Osteocyte (in vitro differentiated cells): ENCODE measurements around the gene KLK14. TPM values are rescaled to one million over a fixed set of nuclear protein-coding genes. Genes with fewer than 3 reads are reported as not detected.

Experiments used
- DNase-seq: peaks from one replicate; pipeline ENCODE4 v3.0.0; 2021; ENCODE audit warnings: mixed read lengths; ENCODE audit not compliant: unreplicated experiment; ENCODE audit errors: extremely low spot score
- H3K27ac Mint-ChIP-seq: one replicate; pipeline ENCODE4 v1.8.0; 2021; ENCODE audit warnings: mild to moderate bottlenecking, mixed read lengths; ENCODE audit not compliant: unreplicated experiment
- H3K27me3 Mint-ChIP-seq: one replicate; pipeline ENCODE4 v1.8.0; 2021; ENCODE audit warnings: mixed read lengths; ENCODE audit not compliant: unreplicated experiment
- H3K36me3 Mint-ChIP-seq: one replicate; pipeline ENCODE4 v1.8.0; 2021; ENCODE audit warnings: mixed read lengths; ENCODE audit not compliant: unreplicated experiment
- H3K4me1 Mint-ChIP-seq: one replicate; pipeline ENCODE4 v1.8.0; 2021; ENCODE audit warnings: mixed read lengths; ENCODE audit not compliant: unreplicated experiment
- H3K4me3 Mint-ChIP-seq: one replicate; pipeline ENCODE4 v1.8.0; 2021; ENCODE audit warnings: mild to moderate bottlenecking, moderate library complexity, mixed read lengths; ENCODE audit not compliant: unreplicated experiment
- H3K9me3 Mint-ChIP-seq: one replicate; pipeline ENCODE4 v1.8.0; 2021; ENCODE audit warnings: mixed read lengths; ENCODE audit not compliant: unreplicated experiment
- CTCF ChIP-seq: fragments of 200-600 bp; sonication (generic); IDR thresholded peaks from 2 replicates; pipeline ENCODE4 v1.5.0; 2021; ENCODE audit warnings: antibody characterized with exemption, mild to moderate bottlenecking, moderate library complexity
- total RNA-seq: library from RNA; stranded (reverse); gene quantifications from 2 replicates; pipeline ENCODE4 v1.2.1, GENCODE V29; 2021

Gene KLK14
- total RNA-seq, 1 donor from 2014 or later, result not detected

GRCh38 chr19:51127032-51127431 is 44.3 kb upstream of the KLK14 start:
- Mint-ChIP-seq H3K27ac (no peak overlapping the region), H3K27me3 (no peaks in the 10 kb centered on the region), H3K36me3 (no peaks in the 10 kb centered on the region), H3K9me3 (no peaks in the 10 kb centered on the region), H3K4me1 (peaks cover 7% of the 10 kb centered on the region), H3K4me3 (no peak overlapping the region)
- TF ChIP-seq CTCF, result no peak
- no peak for DNase-seq

GRCh38 chr19:51125421-51126075 is 42.9 kb upstream of the KLK14 start:
- no peak overlapping the region for H3K27ac Mint-ChIP-seq
- no peaks in the 10 kb centered on the region for H3K36me3 Mint-ChIP-seq
- no peak overlapping the region for H3K4me3 Mint-ChIP-seq
- DNase-seq, result no peak
- H3K9me3 Mint-ChIP-seq, result no peaks in the 10 kb centered on the region
- TF ChIP-seq CTCF, result no peak
- H3K4me1 Mint-ChIP-seq, result peaks cover 7% of the 10 kb centered on the region
- H3K27me3 Mint-ChIP-seq, result no peaks in the 10 kb centered on the region

GRCh38 chr19:51124729-51125128 is 42.0 kb upstream of the KLK14 start, which contains the start of gene SIGLEC9:
Gene SIGLEC9 (plus strand): TSS chr19:51124906. CDS start chr19:51124975, 69 bp downstream.
- no peak for DNase-seq
- no peak within 1 kb of the TSS for H3K27ac Mint-ChIP-seq
- H3K36me3 Mint-ChIP-seq, result no peaks in the 10 kb centered on the region
- no peaks in the 10 kb centered on the region for H3K9me3 Mint-ChIP-seq
- H3K4me3 Mint-ChIP-seq, result no peak within 1 kb of the TSS
- no peaks in the 10 kb centered on the region for H3K27me3 Mint-ChIP-seq
- peaks cover 7% of the 10 kb centered on the region for H3K4me1 Mint-ChIP-seq
- TF ChIP-seq CTCF, result no peak

- Mint-ChIP-seq H3K4me1 (peaks cover 7% of the 10 kb centered on the region), H3K27me3 (no peaks in the 10 kb centered on the region), H3K4me3 (no peak overlapping the region), H3K27ac (no peak overlapping the region), H3K9me3 (no peaks in the 10 kb centered on the region), H3K36me3 (no peaks in the 10 kb centered on the region)
- no peak for TF ChIP-seq CTCF
- no peak for DNase-seq
Observed at GRCh38 chr19:51124216-51124615, 41.5 kb upstream of the KLK14 start.

GRCh38 chr19:51123802-51124201 is 41.1 kb upstream of the KLK14 start:
- no peak for TF ChIP-seq CTCF
- Mint-ChIP-seq H3K4me1 (peaks cover 4% of the 10 kb centered on the region), H3K27ac (no peak overlapping the region), H3K36me3 (no peaks in the 10 kb centered on the region), H3K27me3 (no peaks in the 10 kb centered on the region), H3K4me3 (no peak overlapping the region), H3K9me3 (no peaks in the 10 kb centered on the region)
- DNase-seq, result no peak
